Stomach (tissue), 9 donors: ENCODE results near the gene MRPL17. TPM values are rescaled to one million over a fixed set of nuclear protein-coding genes. Genes with fewer than 3 reads are reported as not detected.

Source experiments
- DNase-seq, 2 donors: peaks; one replicate each; pipeline versions ENCODE4 v3.0.0 to v3.0.0-alpha.2; 2013 to 2019
- H3K27ac ChIP-seq, 5 donors: fragments of 200-600 bp in 4 of 5; sonication (generic) in 4 of 5; one replicate each; pipeline ENCODE4 v1.5.1; 2013 to 2019; ENCODE audit warnings: mild to moderate bottlenecking in 1 of 5, moderate library complexity in 1 of 5
- H3K27me3 ChIP-seq, 3 donors: fragments of 200-600 bp; sonication (generic); one replicate each; pipeline ENCODE4 v1.5.1; 2017 to 2019; ENCODE audit warnings: mixed run types in 1 of 3
- H3K36me3 ChIP-seq, 4 donors: fragments of 200-600 bp; sonication (generic); 1 replicate in 3 of 4; 2 replicates in 1 of 4; pipeline ENCODE4 v1.5.1; 2016 to 2019
- H3K4me1 ChIP-seq, 4 donors: fragments of 200-600 bp; sonication (generic); one replicate each; pipeline ENCODE4 v1.5.1; 2016 to 2019
- H3K4me3 ChIP-seq, 4 donors: fragments of 200-600 bp; sonication (generic) in 3 of 4; one replicate each; pipeline ENCODE4 v1.5.1; 2016 to 2019; ENCODE audit warnings: mild to moderate bottlenecking in 1 of 4
- H3K9me3 ChIP-seq, 4 donors: fragments of 200-600 bp; sonication (generic); one replicate each; pipeline ENCODE4 v1.5.1; 2016 to 2019
- EP300 ChIP-seq: sonication (generic); formaldehyde crosslinking; IDR thresholded peaks from one replicate; pipeline ENCODE4 v1.6.1; 2017; ENCODE audit warnings: antibody characterized with exemption
- POLR2A ChIP-seq, 4 donors: fragments of 450-650 bp; IDR thresholded peaks; one replicate each; pipeline ENCODE4 v1.6.1; 2016; ENCODE audit warnings: antibody characterized with exemption in 4 of 4, control low read depth in 2 of 4, mild to moderate bottlenecking in 1 of 4, moderate library complexity in 1 of 4
- POLR2AphosphoS5 ChIP-seq, 3 donors: sonication (generic); formaldehyde crosslinking; IDR thresholded peaks; one replicate each; pipeline ENCODE4 v1.6.1; 2016; ENCODE audit warnings: antibody characterized with exemption in 3 of 3
- WGBS, 5 donors: extraction: QIAGEN DNeasy Blood & Tissue Kit in 3 of 5; methylation state at CpG; one replicate each; pipeline versions ENCODE4 v1.1.5 to v1.1.7; 2013 to 2018; 5-methylcytosine and 5-hydroxymethylcytosine counted together
- intact Hi-C: fragments of 100-400 bp; cut with DNase I; formaldehyde crosslinking; loops from one replicate; pipeline ENCODE4 v1.15.1; 2023; ENCODE audit warnings: low total_unique reads
- polyA plus RNA-seq, 3 donors: library from polyadenylated mRNA; stranded (reverse); fragments of 200-250 nt; gene quantifications; one replicate each; pipeline ENCODE4 v1.2.3, GENCODE V29; 2013
- total RNA-seq, 5 donors: library from RNA; depleted of rRNA; stranded (reverse); fragments of >200 nt; gene quantifications; one replicate each; pipeline versions ENCODE4 v1.1.0 to v1.2.3, GENCODE V29; 2014 to 2016
- TF ChIP-seq, protein P1 (sequence below), 7 experiments: fragments of 450-650 bp in 4 of 7; fragments of 200-600 bp in 3 of 7; sonication (generic) in 3 of 7; IDR thresholded peaks; one replicate each; pipeline ENCODE4 v1.5.1; 2016 to 2019; ENCODE audit warnings: antibody characterized with exemption in 7 of 7, control low read depth in 2 of 7, mild to moderate bottlenecking in 1 of 7
- donor health status: healthy with polysubstance abuse.
- donor health status: Bipolar disorder and iron deficiency.
- donor health status: healthy.

MRPL17 gene
- total and polyA plus RNA-seq, 8 donors, result 9.0 to 148 (median 32.1) TPM

DNA sequence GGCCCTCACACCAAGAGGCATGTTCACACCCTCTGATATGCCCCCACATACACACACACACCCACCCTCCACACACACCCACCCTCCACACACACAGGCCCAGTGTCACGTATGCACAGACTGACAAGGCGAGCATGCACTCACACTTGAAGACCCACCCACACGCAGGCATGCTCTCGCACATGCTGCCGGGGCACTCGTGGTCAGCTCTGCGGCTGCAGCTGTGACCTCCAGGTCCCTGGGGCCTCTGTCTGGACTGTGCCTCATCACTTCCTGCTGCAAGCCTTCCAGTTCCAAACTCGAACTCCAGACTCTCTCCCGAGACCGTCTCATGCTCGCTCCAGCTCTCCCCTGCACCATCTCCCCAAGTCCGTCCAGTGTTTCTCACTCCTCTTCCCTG, 37.1 kb downstream of the MRPL17 start:
- intact Hi-C loops, result no loop called here
- no peak overlapping the region for H3K4me3 ChIP-seq
- H3K36me3 ChIP-seq, result peaks cover 0 to 2% (median 1%) of the 10 kb centered on the region in 4 donors

DNA sequence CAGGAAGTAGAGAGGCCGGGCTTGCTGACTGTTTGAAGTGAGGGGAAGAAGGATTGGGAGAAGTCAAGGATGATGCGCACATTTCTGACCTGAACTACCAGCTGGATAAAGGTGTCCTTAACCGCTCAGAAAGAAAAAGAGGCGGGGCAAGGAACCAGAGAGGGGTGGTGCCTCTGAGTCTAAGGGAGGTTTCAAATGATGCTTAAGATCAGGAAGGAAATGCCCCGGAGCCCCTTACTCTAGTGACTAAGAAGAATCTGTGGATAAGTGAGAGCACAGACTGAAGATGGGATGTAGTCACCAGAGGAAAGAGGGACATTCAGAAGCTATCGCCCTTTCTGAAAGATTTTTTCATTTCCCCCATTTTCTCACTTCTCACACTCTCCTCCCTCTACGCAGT, 40.2 kb downstream of the MRPL17 start:
- Histone ChIP-seq H3K27me3 (no peaks in the 10 kb centered on the region), H3K4me1 (peaks cover 24 to 39% (median 36%) of the 10 kb centered on the region in 4 donors), H3K4me3 (no peak overlapping the region), H3K9me3 (no peaks in the 10 kb centered on the region), H3K27ac (no peak overlapping the region), H3K36me3 (peaks cover 0 to 18% (median 16%) of the 10 kb centered on the region in 4 donors)
- TF ChIP-seq POLR2A (IDR thresholded peaks at IDR 0.05), result no peak
- no peak for TF ChIP-seq POLR2AphosphoS5 (IDR thresholded peaks at IDR 0.05)
- DNase-seq, result no peak
- 81 to 91% (median 84%) methylated on average over 7 of the region's 7 CpGs for WGBS, 5 donors
- intact Hi-C loops, result no loop called here

More for the DNA sequence above, 37.1 kb downstream of the MRPL17 start:
- peak in 1 of 2 donors; percentile 74 for DNase-seq
- Histone ChIP-seq H3K27ac (peak overlapping the region in 3 of 5 donors; percentile 59 to 84 (median 80)), H3K9me3 (no peaks in the 10 kb centered on the region), H3K4me1 (peaks cover 17 to 34% (median 28%) of the 10 kb centered on the region in 4 donors), H3K27me3 (no peaks in the 10 kb centered on the region)
- WGBS, 5 donors, result 50 to 69% (median 68%) methylated on average over 12 of the region's 12 CpGs
- TF ChIP-seq EP300, result no peak
- TF ChIP-seq POLR2AphosphoS5 (IDR thresholded peaks at IDR 0.05), result no peak
- TF ChIP-seq POLR2A (IDR thresholded peaks at IDR 0.05), result no peak
- TF ChIP-seq, protein P1, sequence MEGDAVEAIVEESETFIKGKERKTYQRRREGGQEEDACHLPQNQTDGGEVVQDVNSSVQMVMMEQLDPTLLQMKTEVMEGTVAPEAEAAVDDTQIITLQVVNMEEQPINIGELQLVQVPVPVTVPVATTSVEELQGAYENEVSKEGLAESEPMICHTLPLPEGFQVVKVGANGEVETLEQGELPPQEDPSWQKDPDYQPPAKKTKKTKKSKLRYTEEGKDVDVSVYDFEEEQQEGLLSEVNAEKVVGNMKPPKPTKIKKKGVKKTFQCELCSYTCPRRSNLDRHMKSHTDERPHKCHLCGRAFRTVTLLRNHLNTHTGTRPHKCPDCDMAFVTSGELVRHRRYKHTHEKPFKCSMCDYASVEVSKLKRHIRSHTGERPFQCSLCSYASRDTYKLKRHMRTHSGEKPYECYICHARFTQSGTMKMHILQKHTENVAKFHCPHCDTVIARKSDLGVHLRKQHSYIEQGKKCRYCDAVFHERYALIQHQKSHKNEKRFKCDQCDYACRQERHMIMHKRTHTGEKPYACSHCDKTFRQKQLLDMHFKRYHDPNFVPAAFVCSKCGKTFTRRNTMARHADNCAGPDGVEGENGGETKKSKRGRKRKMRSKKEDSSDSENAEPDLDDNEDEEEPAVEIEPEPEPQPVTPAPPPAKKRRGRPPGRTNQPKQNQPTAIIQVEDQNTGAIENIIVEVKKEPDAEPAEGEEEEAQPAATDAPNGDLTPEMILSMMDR (IDR thresholded peaks at IDR 0.05), result no peak

DNA sequence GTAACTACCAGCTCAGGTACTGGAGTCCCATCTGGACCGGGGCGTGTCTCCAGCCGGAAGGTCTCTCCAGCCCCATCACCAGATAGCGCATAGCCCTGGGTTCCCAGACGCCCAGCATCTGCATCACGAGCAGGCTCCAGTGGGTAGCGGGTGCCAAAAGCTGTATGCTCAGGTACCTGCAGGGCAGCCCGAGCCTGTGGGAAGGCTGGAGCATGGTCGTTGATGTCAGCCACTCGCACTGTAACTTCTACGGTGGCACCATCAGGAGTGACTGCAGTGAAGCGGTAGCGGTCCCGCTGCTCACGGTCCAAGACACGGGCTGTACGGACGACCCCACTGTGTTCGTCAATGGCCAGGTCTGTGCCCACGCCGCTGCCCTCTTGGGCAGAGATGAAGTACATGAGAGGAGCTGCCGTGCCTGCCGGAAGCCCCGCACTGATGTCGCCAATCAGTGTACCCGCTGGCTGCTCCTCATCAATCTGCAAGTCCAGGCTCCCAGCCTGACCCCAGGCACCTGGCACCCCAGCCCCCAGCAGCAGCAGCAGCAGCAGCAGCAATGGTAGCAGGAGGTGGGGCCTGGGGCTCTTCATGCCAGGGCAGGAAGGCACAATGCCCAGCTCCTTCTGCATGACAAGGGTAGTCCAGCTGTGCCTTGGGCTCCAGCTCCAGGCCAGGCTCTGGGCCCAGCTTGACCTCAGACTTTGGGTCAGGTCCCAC, 42.0 kb downstream of the MRPL17 start:
- H3K27ac ChIP-seq, result no peak overlapping the region
- H3K9me3 ChIP-seq, result no peaks in the 10 kb centered on the region
- WGBS, 5 donors, result 94 to 97% (median 96%) methylated on average over 15 to 26 of the region's 26 CpGs
- no peak for DNase-seq
- peaks cover 0 to 18% (median 16%) of the 10 kb centered on the region in 4 donors for H3K36me3 ChIP-seq
- TF ChIP-seq, protein P1 (IDR thresholded peaks at IDR 0.05), result no peak
- TF ChIP-seq POLR2AphosphoS5 (IDR thresholded peaks at IDR 0.05) (no peak), POLR2A (IDR thresholded peaks at IDR 0.05) (no peak), EP300 (no peak)
- H3K4me3 ChIP-seq, result no peak overlapping the region
- peaks cover 21 to 39% (median 34%) of the 10 kb centered on the region in 4 donors for H3K4me1 ChIP-seq
- H3K27me3 ChIP-seq, result no peaks in the 10 kb centered on the region
- intact Hi-C loops, result no loop called here

DNA sequence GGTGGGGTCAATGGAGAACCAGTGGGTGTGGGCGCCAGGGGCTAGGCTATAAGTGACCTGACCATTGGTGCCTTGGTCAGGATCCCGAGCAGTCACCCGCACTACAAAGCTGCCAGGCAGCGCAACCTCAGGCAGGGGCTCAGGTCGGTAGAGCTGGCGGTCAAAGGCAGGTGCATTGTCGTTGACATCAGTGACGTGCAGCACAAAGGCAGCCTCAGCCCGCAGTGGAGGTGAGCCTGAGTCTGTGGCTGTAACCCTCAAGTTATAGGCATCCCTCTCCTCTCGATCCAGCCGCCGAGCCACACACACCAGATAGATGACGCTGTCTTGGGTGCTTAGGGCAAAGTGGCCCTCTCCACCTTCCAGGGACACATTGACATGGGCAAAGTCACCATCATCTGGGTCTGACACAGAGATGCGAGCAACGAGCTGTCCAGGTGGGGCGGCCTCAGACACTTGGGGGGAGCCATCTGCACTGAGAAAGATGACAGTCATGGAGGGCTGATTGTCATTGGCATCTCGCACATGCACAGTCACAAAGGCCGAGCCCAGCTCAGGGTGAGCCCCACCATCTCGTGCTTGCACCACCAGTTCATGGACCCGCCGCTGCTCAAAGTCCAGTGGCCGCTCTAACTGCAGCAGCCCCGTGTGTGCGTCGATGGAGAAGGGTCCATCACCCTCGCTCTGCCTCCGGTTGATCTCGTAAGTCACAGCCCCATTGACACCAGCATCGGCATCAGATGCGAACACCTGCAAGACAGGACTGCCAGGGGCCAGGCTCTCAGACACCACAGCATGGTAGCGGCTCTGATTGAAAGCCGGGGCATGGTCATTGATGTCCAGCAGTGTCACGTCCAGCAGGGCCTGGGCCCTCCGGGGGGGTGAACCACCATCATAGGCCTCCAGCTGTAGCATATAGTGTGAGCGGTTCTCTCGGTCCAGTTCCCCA, 42.8 kb downstream of the MRPL17 start:
- intact Hi-C loops, result no loop called here
- Histone ChIP-seq H3K36me3 (peaks cover 0 to 18% (median 16%) of the 10 kb centered on the region in 4 donors), H3K4me3 (no peak overlapping the region), H3K9me3 (no peaks in the 10 kb centered on the region), H3K27ac (no peak overlapping the region), H3K27me3 (no peaks in the 10 kb centered on the region), H3K4me1 (peaks cover 25 to 40% (median 36%) of the 10 kb centered on the region in 4 donors)
- no peak for DNase-seq
- 85 to 96% (median 95%) methylated on average over 6 to 36 of the region's 36 CpGs for WGBS, 5 donors
- TF ChIP-seq POLR2A (IDR thresholded peaks at IDR 0.05) (no peak), POLR2AphosphoS5 (IDR thresholded peaks at IDR 0.05) (no peak), EP300 (no peak)
- TF ChIP-seq, protein P1 (IDR thresholded peaks at IDR 0.05), result no peak
